ENCODE results near the gene KCNN3.
A peak's percentile ranks its signal among the peaks of the same experiment; 100 is the strongest.

Gene KCNN3

GRCh38 chr1:154822233-154822632 is 47.8 kb downstream of the KCNN3 start:
- FAIRE-seq (no peak), DNase-seq (ENCODE audit: extremely low spot score, insufficient read length, low read depth) (no peak)

- DNase-seq (ENCODE audit: extremely low spot score, insufficient read length, low read depth) (no peak), FAIRE-seq (no peak)
Observed at GRCh38 chr1:154821083-154821482, 49.0 kb downstream of the KCNN3 start.

DNA sequence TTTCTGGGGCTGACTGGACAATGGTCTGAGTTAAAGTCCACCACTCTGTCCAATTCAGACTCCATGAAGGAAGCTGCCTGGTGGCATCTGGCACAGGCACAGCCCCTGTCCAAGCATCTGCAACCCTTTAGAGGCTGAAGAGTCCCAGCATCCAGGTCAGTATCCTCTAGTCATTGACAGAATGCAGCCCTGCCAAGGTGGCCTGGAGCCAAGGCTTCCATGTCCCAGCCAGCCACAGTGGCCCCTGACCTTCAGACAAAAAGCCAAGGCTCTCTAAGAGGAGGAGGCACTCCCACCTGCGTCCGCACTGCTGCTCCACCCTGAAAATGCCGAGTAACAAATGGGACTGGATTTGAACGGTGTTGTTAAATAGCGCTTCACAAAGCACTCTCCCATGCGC is 49.4 kb downstream of the KCNN3 start:
- no peak for DNase-seq (ENCODE audit: extremely low spot score, insufficient read length, low read depth)

GRCh38 chr1:154819628-154820590 is 50.2 kb downstream of the KCNN3 start:
- DNase-seq (ENCODE audit: extremely low spot score, insufficient read length, low read depth) (no peak), FAIRE-seq (peak; percentile 76)

More for the DNA sequence above, 49.4 kb downstream of the KCNN3 start:
- FAIRE-seq: no peak

- FAIRE-seq: no peak
- no peak for DNase-seq (ENCODE audit: extremely low spot score, insufficient read length, low read depth)
Observed at GRCh38 chr1:154818911-154819310, 51.2 kb downstream of the KCNN3 start.

DNA sequence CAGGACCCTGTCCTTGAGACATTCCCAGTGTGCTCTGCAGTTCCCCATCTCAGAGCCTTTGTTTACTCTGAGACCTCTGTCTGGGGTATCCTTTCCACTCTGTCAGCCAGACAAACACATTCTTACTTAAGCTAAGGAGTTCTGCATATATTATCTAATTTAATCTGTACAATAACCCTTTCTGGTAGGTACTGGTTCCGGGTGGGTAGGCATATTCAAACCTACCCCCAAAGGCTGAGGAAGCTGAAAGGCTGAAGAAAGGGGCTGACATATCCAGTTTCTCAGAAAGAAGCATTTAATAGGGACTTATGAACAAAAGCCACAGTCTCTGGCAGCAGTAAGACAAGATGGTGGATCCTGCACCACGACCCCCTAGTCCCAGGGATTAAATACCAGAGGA is 53.1 kb downstream of the KCNN3 start:
- DNase-seq (ENCODE audit: extremely low spot score, insufficient read length, low read depth) (no peak), FAIRE-seq (no peak)

- DNase-seq (ENCODE audit: extremely low spot score, insufficient read length, low read depth) (no peak), FAIRE-seq (no peak)
Observed at GRCh38 chr1:154816369-154816768, 53.7 kb downstream of the KCNN3 start.

- FAIRE-seq: no peak
- DNase-seq (ENCODE audit: extremely low spot score, insufficient read length, low read depth): no peak
Observed at GRCh38 chr1:154813846-154814505, 56.1 kb downstream of the KCNN3 start.

DNA sequence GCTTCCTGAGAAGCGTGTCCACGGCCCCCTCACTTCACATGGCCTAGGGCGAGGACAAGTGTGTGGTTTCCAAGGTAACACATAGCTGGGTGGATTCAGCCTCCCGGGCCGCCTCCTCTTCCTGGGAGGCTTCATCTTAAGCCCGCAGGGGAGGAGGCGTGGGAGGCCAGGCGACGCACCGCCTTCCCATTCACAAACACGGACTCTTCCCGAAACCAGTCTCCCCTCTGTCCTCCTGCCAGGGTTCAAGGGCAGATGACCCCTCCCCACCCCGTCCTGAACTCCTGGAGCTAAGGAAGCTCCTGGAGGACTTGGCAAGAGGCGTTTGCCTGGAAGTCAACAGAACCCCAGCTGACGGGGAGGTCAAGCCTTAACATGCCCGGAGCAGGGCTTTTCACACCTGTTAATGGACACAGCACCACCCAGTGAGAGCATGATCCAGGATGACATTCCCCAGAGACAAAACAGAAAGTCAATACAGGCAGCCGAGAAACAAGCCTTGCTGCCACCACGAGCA is 56.7 kb downstream of the KCNN3 start:
- FAIRE-seq: no peak
- no peak for DNase-seq (ENCODE audit: extremely low spot score, insufficient read length, low read depth)

GRCh38 chr1:154812877-154813276 is 57.2 kb downstream of the KCNN3 start:
- no peak for FAIRE-seq
- no peak for DNase-seq (ENCODE audit: extremely low spot score, insufficient read length, low read depth)

DNA sequence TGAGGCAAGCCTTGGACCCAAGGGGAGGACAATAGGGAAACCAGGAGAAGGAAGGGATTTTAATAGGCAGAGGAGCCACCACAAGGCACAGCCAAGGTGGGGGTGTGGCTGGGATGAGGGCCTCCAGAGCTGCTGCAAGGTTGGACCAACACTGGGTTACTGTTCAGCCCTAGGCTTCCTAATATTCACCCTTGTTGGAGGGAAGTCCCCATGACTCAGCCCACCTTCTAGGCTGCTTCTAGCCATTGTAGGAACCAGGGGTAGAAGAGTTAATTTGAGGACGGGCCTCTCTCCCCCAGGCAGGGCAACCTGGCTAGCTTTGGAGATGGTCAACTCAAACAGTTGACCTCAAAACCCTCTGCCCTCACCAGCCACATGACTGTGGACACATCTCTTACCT is 59.5 kb downstream of the KCNN3 start:
- peak; percentile 50 for FAIRE-seq
- no peak for DNase-seq (ENCODE audit: extremely low spot score, insufficient read length, low read depth)

GRCh38 chr1:154809436-154810413 is 60.4 kb downstream of the KCNN3 start:
- FAIRE-seq: no peak

GRCh38 chr1:154808909-154809262 is 61.2 kb downstream of the KCNN3 start:
- peak; percentile 46 for FAIRE-seq
- DNase-seq (ENCODE audit: extremely low spot score, insufficient read length, low read depth): no peak

More at GRCh38 chr1:154809436-154810413, 60.4 kb downstream of the KCNN3 start:
- DNase-seq (ENCODE audit: extremely low spot score, insufficient read length, low read depth): no peak

GRCh38 chr1:154808261-154808908 is 61.7 kb downstream of the KCNN3 start:
- FAIRE-seq: no peak

DNA sequence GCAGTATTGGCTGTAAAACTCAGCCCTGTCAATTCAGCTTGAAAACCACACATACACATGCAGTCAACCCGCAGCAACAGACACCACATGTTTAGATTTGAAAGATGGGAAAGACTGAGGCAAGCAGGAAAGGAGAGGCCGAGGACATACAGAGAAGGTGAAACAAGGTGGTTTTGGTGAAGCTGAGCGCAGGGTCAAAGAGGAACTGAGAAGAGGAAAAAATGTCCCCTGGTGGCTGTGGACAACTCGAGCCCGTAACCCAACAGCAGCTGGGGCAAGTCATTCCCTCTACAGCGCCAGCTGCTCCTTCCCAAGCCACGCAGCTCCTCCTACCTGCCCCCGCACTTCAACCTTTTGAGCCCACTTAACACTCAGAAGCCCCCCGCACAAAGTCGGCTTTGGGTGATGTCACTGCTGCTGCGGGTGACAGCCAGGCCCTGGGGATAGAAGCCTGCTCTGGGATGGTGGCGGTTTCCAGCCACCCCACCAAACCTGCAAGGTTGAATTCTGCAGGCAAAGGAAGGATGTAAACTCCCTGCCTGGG is 63.0 kb downstream of the KCNN3 start:
- peak; percentile 63 for DNase-seq (ENCODE audit: extremely low spot score, insufficient read length, low read depth)
- peak; percentile 99 for FAIRE-seq

More at GRCh38 chr1:154808261-154808908, 61.7 kb downstream of the KCNN3 start:
- no peak for DNase-seq (ENCODE audit: extremely low spot score, insufficient read length, low read depth)

DNA sequence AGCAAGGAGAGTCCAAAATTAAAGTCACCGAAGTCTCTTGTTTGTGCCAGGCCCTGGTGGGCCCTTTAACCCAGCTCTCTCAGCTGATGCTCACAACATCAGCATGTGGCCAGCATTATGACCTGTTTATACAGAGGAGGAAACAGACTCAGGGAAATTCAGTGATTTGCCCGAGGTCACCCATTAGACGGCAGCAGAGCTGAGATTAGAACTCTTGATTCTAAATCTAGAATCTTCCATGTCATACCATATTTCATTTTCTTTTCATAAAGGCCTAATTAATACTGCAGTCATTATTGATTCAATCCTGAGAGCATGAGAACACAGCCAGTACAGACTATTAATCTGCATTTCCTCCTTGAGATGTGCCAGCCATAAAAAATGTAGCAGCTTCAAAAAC is 63.7 kb downstream of the KCNN3 start:
- DNase-seq (ENCODE audit: extremely low spot score, insufficient read length, low read depth): no peak
- FAIRE-seq: peak; percentile 56

DNA sequence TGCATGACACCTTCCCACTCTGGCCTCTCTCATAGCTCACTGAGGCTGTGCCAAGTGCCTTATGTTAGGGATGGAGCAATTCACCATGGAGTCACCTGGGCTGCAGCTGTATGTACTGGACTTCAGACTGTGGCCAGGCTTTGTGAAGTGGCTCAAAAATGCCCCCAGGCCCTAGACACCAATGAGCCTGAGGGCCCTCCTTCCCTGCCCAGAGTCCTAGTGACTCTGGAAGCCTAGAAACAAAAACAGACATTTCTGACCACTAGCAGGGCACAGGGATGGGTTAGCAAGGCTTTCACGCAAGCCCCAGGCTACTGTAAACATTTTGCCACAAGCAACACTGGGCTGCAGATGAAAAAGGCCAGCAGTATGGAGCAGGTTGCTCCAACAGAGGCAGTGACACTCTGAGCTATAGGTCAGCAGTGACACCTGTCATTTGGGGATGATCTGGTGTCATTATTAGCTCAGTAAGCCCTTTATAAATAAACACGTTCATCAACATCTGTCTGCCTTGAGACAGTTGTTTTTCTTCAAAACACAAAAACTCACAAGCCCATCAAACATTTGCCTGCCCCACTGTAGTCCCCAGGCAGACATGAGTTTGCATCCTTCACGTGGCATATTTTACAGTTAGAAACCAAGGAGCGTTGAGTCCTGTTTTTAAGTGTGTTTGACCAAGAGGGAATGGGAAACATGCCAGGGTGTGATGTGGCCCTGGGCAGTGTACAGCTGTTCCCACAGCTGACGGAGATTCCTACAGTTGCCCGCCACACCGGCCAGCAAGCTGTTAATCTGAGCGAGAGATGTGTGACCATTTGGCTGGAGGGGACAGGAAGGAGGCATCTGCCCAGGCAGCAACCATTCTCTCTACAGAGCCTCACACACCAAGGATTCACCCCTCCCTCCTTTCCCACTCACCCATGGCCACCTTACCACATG is 66.8 kb downstream of the KCNN3 start:
- no peak for FAIRE-seq
- DNase-seq (ENCODE audit: extremely low spot score, insufficient read length, low read depth): no peak

GRCh38 chr1:154802336-154802969 is 67.6 kb downstream of the KCNN3 start:
- DNase-seq (ENCODE audit: extremely low spot score, insufficient read length, low read depth) (no peak), FAIRE-seq (no peak)

All from GM18507 (cell line).